HepG2 (cell line): Measurements from ENCODE around the gene ATG2B. TPM values are rescaled to one million over a fixed set of nuclear protein-coding genes. Genes with fewer than 3 reads are reported as not detected.

ENCODE experiments used
- ATAC-seq: fragments of 200-7000 bp; cut with Tn5 transposase; 3 replicates; pipeline ENCODE4 v1.9.1; 2020; ENCODE audit warnings: mild to moderate bottlenecking, moderate library complexity
- BruUV-seq: library from RNA; stranded (reverse); fragments of 400-500 nt; replicated peaks from 2 replicates; lab custom pipeline; 2021; lab: Mats Ljungman, UMichigan
- CTCF ChIA-PET: fragments of 300-600 bp; formaldehyde crosslinking; extraction: SDS; loops from one replicate; lab custom pipeline; 2021; ENCODE audit warnings: low total read pairs, inconsistent platforms, low intra/inter-chr PET ratio; lab: Yijun Ruan, JAX
- POLR2A ChIA-PET: fragments of 350-600 bp; sonication (Branson Sonifier 250); formaldehyde crosslinking; loops from one replicate; lab custom pipeline; 2020; ENCODE audit warnings: antibody characterized with exemption, inconsistent platforms; lab: Yijun Ruan, JAX
- DNase-seq: peaks from one replicate; pipeline ENCODE4 v3.0.0-alpha.2; 2015; ENCODE audit warnings: low spot score
- FAIRE-seq: peaks from 3 replicates; lab custom pipeline; 2011; peaks lifted over from hg19 to GRCh38; lab: Jason Lieb, UNC
- H2AFZ ChIP-seq: one replicate; pipeline ENCODE4 v1.6.1; 2011; ENCODE audit warnings: low read length, inconsistent platforms
- H3K27ac ChIP-seq: fragments of 300-600 bp; 3 replicates; pipeline ENCODE4 v1.8.0; 2011; ENCODE audit warnings: mixed run types, mild to moderate bottlenecking, mixed read lengths, low read length, inconsistent platforms; ENCODE audit not compliant: insufficient read depth; ENCODE audit errors: extremely low read length
- H3K27me3 ChIP-seq, 2 experiments: fragments of 200-600 bp in 1 of 2; 2 replicates in 1 of 2; 3 replicates in 1 of 2; pipeline versions ENCODE4 v1.6.0 to v1.8.0; 2011; ENCODE audit warnings: low read length in 2 of 2, mild to moderate bottlenecking in 2 of 2, moderate library complexity in 2 of 2, inconsistent platforms in 1 of 2; ENCODE audit not compliant: insufficient read depth in 2 of 2, control insufficient read depth in 1 of 2
- H3K36me3 ChIP-seq, 2 experiments: fragments of 200-600 bp in 1 of 2; replicated peaks in 1 of 2; 2 replicates in 1 of 2; 3 replicates in 1 of 2; pipeline versions ENCODE4 v1.5.1 to v1.8.0; 2011; ENCODE audit warnings: low read length in 2 of 2, inconsistent platforms in 1 of 2; ENCODE audit not compliant: insufficient read depth in 2 of 2, control insufficient read depth in 1 of 2
- H3K4me1 ChIP-seq: 2 replicates; pipeline ENCODE4 v1.5.1; 2012; ENCODE audit warnings: low read length, inconsistent platforms; ENCODE audit not compliant: insufficient read depth
- H3K4me2 ChIP-seq: 2 replicates; pipeline ENCODE4 v1.6.0; 2011; ENCODE audit warnings: low read depth, low read length, inconsistent platforms
- H3K4me3 ChIP-seq, 3 experiments: fragments of 200-600 bp in 1 of 3; sonication (generic), shearing (Covaris generic) in 1 of 3; replicated peaks in 1 of 3; 2 replicates each; pipeline ENCODE4 v1.5.1; 2011 to 2016; ENCODE audit warnings: low read length in 3 of 3, inconsistent platforms in 2 of 3, low read depth in 2 of 3, mild to moderate bottlenecking in 2 of 3, control low read depth in 1 of 3, mixed read lengths in 1 of 3; ENCODE audit not compliant: insufficient read depth in 1 of 3
- H3K79me2 ChIP-seq: one replicate; pipeline ENCODE4 v1.6.1; 2011; ENCODE audit warnings: low read length, inconsistent platforms; ENCODE audit not compliant: insufficient read depth
- H3K9ac ChIP-seq: 2 replicates; pipeline ENCODE4 v1.6.0; 2011; ENCODE audit warnings: mild to moderate bottlenecking, low read depth, low read length, inconsistent platforms; ENCODE audit not compliant: insufficient read depth
- H3K9me3 ChIP-seq: 2 replicates; pipeline ENCODE4 v1.5.1; 2012; ENCODE audit warnings: mild to moderate bottlenecking, low read length
- H4K20me1 ChIP-seq: 2 replicates; pipeline ENCODE4 v1.6.0; 2011; ENCODE audit warnings: inconsistent platforms, mild to moderate bottlenecking, low read length, moderate library complexity; ENCODE audit not compliant: insufficient read depth
- ZNF12 ChIP-seq: sonication (generic); formaldehyde crosslinking; IDR thresholded peaks from 2 replicates; pipeline ENCODE4 v1.5.0; 2020; ENCODE audit warnings: missing genetic modification reagents
- ZNF331 ChIP-seq: sonication (generic); formaldehyde crosslinking; IDR thresholded peaks from 2 replicates; pipeline ENCODE4 v1.4.0; 2020; ENCODE audit warnings: missing genetic modification reagents
- ZNF660 ChIP-seq: sonication (generic); formaldehyde crosslinking; IDR thresholded peaks from 2 replicates; pipeline ENCODE4 v1.5.1; 2020; ENCODE audit warnings: mild to moderate bottlenecking, low read depth, missing genetic modification reagents, borderline replicate concordance
- WGBS: methylation state at CpG from one replicate; pipeline ENCODE4 v1.1.6; 2017; ENCODE audit warnings: low lambda C conversion rate; 5-methylcytosine and 5-hydroxymethylcytosine counted together
- in situ Hi-C: cut with HindIII; loops from 2 replicates; pipeline ENCODE4 v1.10.0; 2017; ENCODE audit warnings: low pct_unique_long_range_greater_than_20kb; ENCODE audit not compliant: extremely low pct_ligation_motif_present
- intact Hi-C: fragments of 100-400 bp; cut with micrococcal nuclease; formaldehyde crosslinking; loops from one replicate; pipeline ENCODE4 v1.10.0; 2022; ENCODE audit not compliant: unreplicated experiment
- polyA plus RNA-seq, 8 experiments: library from polyadenylated mRNA; depleted of rRNA in 3 of 8; stranded (reverse) in 7 of 8; unstranded in 1 of 8; fragments of >200 nt; fragmentation: Illumina TruSeq in 4 of 8; extraction: Trizol in 4 of 8; gene quantifications; 2 replicates each; pipeline versions ENCODE4 v1.2.1 to v1.2.3, GENCODE V29; 2011 to 2016; ENCODE audit warnings: low read depth in 4 of 8, missing spikeins in 1 of 8, mixed read lengths in 1 of 8; ENCODE audit not compliant: insufficient read depth in 1 of 8
- total RNA-seq, 5 experiments: library from RNA; depleted of rRNA; stranded (reverse); fragments of >200 nt; fragmentation: Illumina TruSeq; extraction: Trizol; gene quantifications; 2 replicates each; pipeline ENCODE4 v1.2.3, GENCODE V29; 2016; ENCODE audit warnings: low read depth in 1 of 5
- TF ChIP-seq, protein P1 (sequence below): IDR thresholded peaks from 2 replicates; pipeline ENCODE4 v1.6.1; 2016; ENCODE audit warnings: missing biosample characterization, missing genetic modification reagents, low read depth

The ATG2B gene
- total and polyA plus RNA-seq, 2 of the 13 experiments (the other 11 are each of a cell fraction or from before 2014, with no cell fraction given), result 7.4 to 7.5 TPM

DNA sequence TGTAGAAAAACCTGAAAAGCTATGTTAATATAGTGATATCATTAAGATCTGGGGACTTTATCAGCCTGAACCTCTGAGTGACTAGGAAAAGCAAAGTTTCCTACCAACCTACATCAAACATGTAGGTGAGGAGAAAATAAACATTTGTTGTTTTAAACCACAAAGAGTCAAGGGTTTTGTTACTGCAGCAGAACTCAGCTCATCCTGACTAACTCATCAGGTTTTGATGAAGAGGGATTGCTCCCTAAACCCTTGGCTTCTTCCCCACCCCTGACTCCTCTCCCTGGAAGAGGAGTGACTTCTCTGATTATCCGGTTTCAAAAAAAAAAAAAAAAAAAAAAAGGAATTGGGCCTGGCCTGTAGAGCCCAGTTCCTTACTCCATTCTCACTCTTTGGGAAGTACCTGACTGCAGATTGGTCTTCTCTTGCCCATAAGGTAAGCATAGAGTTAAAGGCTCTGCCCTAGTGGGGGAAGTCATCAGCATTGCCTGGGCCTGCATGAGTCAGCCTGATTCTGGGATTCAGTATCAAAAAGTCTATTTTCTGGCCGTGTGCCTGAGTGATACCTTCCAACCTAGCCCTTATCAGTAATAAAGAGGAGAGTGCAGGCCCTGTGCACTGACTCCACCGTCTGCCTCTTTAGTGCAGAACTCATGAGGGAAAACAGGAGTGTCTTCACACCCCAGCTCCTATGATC is 90.2 kb downstream of the ATG2B start:
- in situ Hi-C loops, result no loop called here
- 0% methylated on average over 2 of the region's 3 CpGs for whole genome bisulfite sequencing
- peaks cover 0 to 9% of the 10 kb centered on the region in 2 experiments; a peak in 1 of 5 replicates for H3K27me3 ChIP-seq
- H3K9ac ChIP-seq, result no peak overlapping the region
- H3K79me2 ChIP-seq, result no peaks in the 10 kb centered on the region
- H3K4me1 ChIP-seq, result peaks cover 21% of the 10 kb centered on the region
- no peak overlapping the region for H2AFZ ChIP-seq
- no peaks in the 10 kb centered on the region for H4K20me1 ChIP-seq
- ATAC-seq, result no peak
- no TSS peak for BruUV-seq
- CTCF ChIA-PET, result interaction anchor here (1.2 kb wide), 1 partner anchor 172 kb away, joined by 8 read pairs; no protein-coding TSS in a partner anchor
- no peak for DNase-seq
- TF ChIP-seq ZNF660 (no peak), ZNF12 (peak; percentile 97)
- H3K36me3 ChIP-seq, result no peaks in the 10 kb centered on the region
- intact Hi-C loops, result no loop called here
- H3K9me3 ChIP-seq, result peaks cover 11% of the 10 kb centered on the region; the same call in 1 of the 2 replicates
- H3K4me3 ChIP-seq, result no peak overlapping the region
- POLR2A ChIA-PET, result no interaction called here
- FAIRE-seq, result no peak
- no peak overlapping the region for H3K27ac ChIP-seq
- no peak overlapping the region for H3K4me2 ChIP-seq

DNA sequence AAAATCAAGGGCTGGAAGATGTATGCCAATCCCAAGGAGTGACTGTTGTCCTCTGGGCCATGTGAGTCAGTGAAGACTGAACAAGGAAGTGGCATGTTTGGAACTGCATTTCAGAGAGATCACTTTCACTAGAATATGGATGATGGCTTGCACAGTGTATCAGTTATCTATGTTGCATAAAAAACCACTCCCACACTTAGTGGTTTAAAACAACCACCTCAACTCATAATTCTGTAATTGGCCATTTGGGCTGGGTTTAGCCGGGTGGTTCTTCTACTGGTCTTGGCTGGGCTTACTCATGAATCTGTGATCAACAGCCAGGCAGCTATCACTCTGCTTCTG is 91.7 kb downstream of the ATG2B start:
- H2AFZ ChIP-seq, result no peak overlapping the region
- H3K27me3 ChIP-seq, result peaks cover 0 to 13% of the 10 kb centered on the region in 2 experiments; a peak in 1 of 5 replicates
- intact Hi-C loops, result no loop called here
- no peak for ATAC-seq
- CTCF ChIA-PET, result no interaction called here
- BruUV-seq, result no TSS peak
- no peak for FAIRE-seq
- no peak overlapping the region for H3K9ac ChIP-seq
- no peak overlapping the region for H3K4me2 ChIP-seq
- peaks cover 22% of the 10 kb centered on the region for H3K4me1 ChIP-seq
- WGBS, result 0% methylated on average over 1 of the region's 1 CpG
- H4K20me1 ChIP-seq, result no peaks in the 10 kb centered on the region
- peak; percentile 58; the same call in 1 of the 2 replicates for TF ChIP-seq ZNF331 (CRISPR knock-in tag)
- TF ChIP-seq, protein P1, sequence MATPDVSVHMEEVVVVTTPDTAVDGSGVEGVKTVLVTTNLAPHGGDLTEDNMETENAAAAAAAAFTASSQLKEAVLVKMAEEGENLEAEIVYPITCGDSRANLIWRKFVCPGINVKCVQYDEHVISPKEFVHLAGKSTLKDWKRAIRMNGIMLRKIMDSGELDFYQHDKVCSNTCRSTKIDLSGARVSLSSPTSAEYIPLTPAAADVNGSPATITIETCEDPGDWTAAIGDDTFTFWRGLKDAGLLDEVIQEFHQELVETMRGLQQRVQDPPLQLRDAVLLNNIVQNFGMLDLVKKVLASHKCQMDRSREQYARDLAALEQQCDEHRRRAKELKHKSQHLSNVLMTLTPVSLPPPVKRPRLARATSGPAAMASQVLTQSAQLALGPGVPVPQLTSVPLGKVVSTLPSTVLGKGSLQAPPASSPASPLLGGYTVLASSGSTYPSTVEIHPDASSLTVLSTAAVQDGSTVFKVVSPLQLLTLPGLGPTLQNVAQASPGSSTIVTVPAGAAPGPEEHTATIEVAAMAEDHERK (CRISPR knock-in tag), result no peak
- TF ChIP-seq, all 625 proteins: peak for 1
- Histone ChIP-seq H3K27ac (no peak overlapping the region), H3K79me2 (no peaks in the 10 kb centered on the region), H3K36me3 (no peaks in the 10 kb centered on the region), H3K9me3 (peaks cover 7% of the 10 kb centered on the region; the same call in 1 of the 2 replicates), H3K4me3 (no peak overlapping the region)
- POLR2A ChIA-PET, result no interaction called here
- no peak for DNase-seq
- in situ Hi-C loops, result no loop called here
